AG08395 (cell line): ENCODE measurements around the gene MALT1.
"Not testable (repeated sequence)": the region's sequence is repeated elsewhere in the genome, so short reads cannot be mapped to it uniquely, and the experiment has no call there.

ENCODE experiments used
- DNase-seq: peaks from one replicate; pipeline ENCODE4 v3.0.0; 2012; ENCODE audit warnings: mixed read lengths, low spot score

MALT1 gene

DNA sequence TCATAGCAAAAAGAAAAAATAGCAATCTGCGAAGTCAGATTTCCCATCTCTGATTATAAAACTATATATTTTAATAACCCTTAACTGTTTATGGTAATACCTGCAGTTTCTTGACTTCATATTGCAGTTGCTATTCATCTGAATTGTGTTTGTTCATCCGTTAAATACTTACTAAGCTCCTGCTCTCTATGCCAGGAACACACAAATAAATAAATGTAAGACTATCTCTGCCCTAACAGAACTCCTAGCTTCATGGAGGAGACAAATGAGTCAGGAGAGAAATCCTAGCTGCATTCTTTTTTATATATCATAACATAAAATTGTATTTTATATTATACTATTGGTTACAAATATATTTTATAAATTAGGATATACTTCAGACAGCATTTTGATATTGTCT, 61.2 kb downstream of the MALT1 start:
- no peak for DNase-seq

DNA sequence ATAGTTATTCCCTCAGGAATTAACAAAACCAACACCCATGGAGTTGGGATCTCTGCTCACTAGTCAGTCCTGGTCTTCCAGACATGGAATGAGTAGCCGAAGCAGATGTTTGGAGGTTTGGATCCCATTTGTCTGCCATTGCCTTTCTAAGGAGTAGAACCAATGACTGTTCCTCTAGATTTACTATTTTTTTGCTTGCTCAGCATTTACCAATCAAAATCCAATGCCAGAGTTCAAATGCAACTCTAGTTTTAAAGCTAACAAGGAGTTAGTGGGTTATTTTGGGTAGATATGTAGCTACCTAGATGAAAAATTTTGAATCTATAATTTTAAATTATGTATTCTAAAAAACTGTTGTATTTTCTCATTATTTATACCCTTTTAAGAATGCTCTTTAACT, 62.6 kb downstream of the MALT1 start:
- no peak for DNase-seq

GRCh38 chr18:58738322-58738721, 67.1 kb downstream of the MALT1 start:
- no peak for DNase-seq

- no peak for DNase-seq
Measured at GRCh38 chr18:58745914-58746313, 74.6 kb downstream of the MALT1 start.

GRCh38 chr18:58748899-58749595, 77.8 kb downstream of the MALT1 start:
- no peak for DNase-seq

DNA sequence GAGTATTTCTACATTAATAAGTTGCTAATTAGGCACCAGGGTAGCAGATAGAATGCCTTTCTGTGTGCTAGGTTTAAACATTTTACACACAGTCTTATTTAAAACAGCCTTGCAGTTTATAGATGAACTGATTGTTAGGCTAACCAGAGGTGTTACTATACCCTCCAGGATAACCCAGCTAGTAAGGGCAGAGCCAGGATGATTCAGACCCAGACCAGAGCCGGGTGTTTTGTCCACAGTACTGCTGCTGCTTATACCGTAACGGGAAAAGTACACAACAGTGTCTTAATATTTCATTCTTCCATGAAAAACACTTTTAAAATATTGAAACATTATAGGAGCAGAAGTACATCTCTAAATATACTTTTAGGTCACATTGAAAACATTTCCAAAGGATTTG, 82.7 kb downstream of the MALT1 start:
- no peak for DNase-seq

GRCh38 chr18:58754544-58755068, 83.3 kb downstream of the MALT1 start:
- no peak for DNase-seq

- DNase-seq, result no peak
Measured at GRCh38 chr18:58755304-58756010, 84.2 kb downstream of the MALT1 start.

DNA sequence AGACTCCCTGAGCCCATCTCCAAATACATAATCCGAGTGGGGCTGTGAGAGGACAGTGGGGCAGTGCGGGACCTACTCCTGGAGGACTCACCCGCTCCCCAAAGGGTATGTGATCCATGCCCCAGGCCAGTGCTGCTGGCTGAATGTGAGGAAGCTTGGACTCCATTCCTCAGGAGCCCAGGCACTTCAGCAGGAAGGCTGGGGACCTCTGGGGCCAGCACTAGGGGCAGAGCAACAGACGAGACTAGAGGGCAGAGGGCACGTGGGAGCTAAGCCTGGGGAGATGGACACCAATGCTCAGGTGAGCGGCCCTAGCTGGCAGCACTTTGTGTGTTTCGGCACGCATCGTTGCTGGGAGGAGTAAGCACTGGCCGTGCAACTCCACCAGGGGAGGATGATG, 84.9 kb downstream of the MALT1 start:
- DNase-seq, result no peak

DNA sequence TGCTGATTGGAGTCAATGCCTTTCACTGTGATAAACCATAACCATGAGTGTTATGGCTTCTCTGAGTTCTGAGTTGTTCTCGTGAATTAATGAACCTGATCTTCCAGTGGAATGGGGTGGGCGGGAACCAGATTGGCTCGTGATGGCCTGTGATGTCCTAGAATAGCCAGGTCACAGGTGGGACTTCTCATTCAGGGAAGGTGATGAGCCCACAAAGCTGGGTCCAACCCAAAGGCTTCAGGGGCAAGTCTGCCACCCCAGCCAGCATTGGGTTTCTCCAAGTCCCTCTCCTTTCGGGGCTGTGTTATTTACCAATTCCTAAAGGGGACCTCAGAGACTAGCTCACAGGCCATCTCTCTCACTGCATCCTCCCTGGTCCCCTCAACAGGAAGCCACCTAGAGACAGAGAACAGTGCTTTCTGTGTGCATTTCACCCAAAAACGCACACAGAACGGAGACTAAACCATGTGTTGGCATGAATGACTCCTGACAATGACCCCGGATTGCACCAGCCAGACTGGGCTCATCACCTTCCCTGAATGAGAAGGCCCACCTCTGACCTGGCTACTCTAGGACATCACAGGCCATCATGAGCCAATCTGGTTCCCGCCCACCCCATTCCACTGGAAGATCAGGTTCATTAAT, 85.5 kb downstream of the MALT1 start:
- no peak for DNase-seq

- DNase-seq, result not testable (repeated sequence)
Measured at GRCh38 chr18:58757351-58757750, 86.1 kb downstream of the MALT1 start.

GRCh38 chr18:58758046-58758445, 86.8 kb downstream of the MALT1 start:
- DNase-seq, result no peak

- no peak for DNase-seq
Measured at GRCh38 chr18:58758606-58759005, 87.3 kb downstream of the MALT1 start.

DNA sequence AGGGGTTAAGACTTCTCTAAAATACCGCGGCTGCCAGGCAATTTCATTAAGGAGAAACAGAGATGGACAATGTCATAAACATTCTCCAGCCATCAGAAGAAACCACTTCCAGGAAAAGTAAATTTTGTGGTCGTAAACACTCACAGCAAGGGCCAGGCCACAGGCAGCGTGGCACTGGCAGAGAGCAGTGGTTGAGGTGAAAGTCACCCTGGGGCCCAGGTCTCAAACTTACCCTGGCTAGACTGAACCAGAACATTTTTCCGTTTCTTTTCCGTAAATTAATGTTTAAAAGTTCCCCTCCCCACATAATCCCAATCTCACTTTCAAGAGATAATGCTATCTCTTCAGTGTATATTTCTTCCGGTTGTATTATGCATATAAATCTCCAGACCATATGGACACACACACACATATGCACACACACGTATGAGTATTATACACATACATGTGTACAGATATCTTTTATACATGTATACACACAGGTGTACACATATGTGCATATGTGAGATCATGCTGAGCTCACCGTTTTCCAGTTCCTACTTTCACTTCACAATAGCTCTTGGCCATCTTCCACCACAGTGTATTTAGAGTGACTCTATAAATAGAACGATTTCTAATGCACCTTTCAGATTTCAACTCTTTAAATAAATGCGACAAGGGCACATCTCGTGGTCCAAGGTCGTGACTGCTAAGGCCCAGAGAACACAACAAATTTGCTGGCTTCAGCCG, 90.1 kb downstream of the MALT1 start:
- DNase-seq, result no peak

- DNase-seq, result no peak
Measured at GRCh38 chr18:58761970-58762780, 90.9 kb downstream of the MALT1 start.

DNA sequence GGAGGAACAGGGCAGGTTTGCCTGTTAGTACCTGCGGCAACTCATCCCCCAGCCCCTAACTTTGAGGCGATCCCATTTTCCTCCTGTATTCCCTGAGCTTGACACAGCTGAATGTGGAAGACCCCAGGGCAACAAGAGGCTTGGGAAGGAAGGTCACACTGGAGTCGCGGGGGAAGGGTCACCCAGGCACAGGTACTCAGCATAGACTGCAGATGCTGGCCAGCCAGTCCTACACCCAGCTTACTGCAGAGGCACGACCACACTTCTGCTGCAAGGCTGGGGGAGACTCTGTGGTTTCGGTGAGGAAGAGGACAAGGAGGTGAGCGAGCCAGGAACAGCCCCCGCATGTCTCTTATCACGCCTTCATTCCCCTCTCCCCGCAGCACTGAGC, 91.5 kb downstream of the MALT1 start:
- DNase-seq, result no peak

DNA sequence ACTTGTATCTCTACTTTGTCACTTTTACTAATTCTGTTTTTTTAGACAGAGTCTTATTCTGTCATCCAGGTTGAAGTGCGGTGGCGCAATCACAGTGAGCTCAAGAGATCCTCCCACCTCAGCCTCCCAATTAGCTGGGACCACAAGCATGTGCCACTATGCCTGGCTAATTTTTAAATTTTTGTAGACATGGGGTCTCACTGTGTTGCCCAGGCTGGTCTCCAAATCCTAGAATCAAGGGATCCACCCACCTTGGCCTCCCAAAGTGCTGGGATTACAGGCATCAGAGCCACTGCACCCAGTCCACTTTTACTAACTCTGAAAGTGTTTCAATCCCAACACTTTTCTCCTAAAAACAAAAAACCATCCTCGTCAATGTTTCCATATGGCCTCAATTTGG, 94.9 kb downstream of the MALT1 start:
- no peak for DNase-seq

GRCh38 chr18:58766946-58767345, 95.7 kb downstream of the MALT1 start:
- DNase-seq, result no peak

GRCh38 chr18:58768293-58768974, 97.2 kb downstream of the MALT1 start:
- DNase-seq, result peak; percentile 82

GRCh38 chr18:58769321-58769720, 98.1 kb downstream of the MALT1 start:
- DNase-seq, result no peak

DNA sequence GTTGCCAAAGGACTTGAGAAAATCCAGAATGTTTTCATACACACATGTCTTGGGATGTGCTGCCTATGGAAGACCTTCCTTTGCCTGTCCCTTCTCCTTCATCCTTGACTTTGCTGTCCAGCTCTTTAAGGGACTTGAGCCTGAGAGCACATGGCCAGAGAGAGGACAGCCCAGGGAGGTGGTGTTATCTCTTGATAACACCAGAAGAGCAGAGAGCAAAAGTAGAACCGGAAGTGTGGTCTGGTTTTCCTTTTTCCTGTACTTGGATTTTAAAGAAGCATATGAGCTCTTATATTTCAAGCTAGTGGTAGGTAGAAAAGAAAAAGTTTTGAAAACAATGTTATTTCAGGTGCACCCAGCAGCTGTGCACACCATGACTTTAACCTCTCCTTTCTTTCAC, 99.3 kb downstream of the MALT1 start:
- no peak for DNase-seq
